Parathyroid adenoma (tissue), 2 donors: Measurements from ENCODE around the gene PIP4K2A.

ENCODE experiments used
- H2AFZ ChIP-seq: fragments of 300-600 bp; sonication (generic); one replicate; pipeline ENCODE4 v1.7.0; 2017; ENCODE audit warnings: antibody characterized with exemption, mild to moderate bottlenecking
- H3K27ac ChIP-seq: fragments of 300-600 bp; sonication (generic); one replicate; pipeline ENCODE4 v1.7.0; 2017
- H3K27me3 ChIP-seq: fragments of 300-600 bp; sonication (generic); one replicate; pipeline ENCODE4 v1.7.0; 2017; ENCODE audit warnings: low read length; ENCODE audit not compliant: control insufficient read depth, insufficient read depth
- H3K36me3 ChIP-seq: fragments of 300-600 bp; sonication (generic); one replicate; pipeline ENCODE4 v1.7.0; 2017; ENCODE audit warnings: low read length; ENCODE audit not compliant: control insufficient read depth, insufficient read depth
- H3K4me1 ChIP-seq: fragments of 300-600 bp; sonication (generic); one replicate; pipeline ENCODE4 v1.7.0; 2017; ENCODE audit warnings: control low read depth
- H3K4me2 ChIP-seq: fragments of 300-600 bp; sonication (generic); one replicate; pipeline ENCODE4 v1.7.0; 2017; ENCODE audit warnings: low read length
- H3K4me3 ChIP-seq: fragments of 300-600 bp; sonication (generic); one replicate; pipeline ENCODE4 v1.7.0; 2017; ENCODE audit warnings: low read depth, low read length
- H3K79me2 ChIP-seq: fragments of 300-600 bp; sonication (generic); one replicate; pipeline ENCODE4 v1.7.0; 2017; ENCODE audit warnings: control low read depth
- H3K9ac ChIP-seq: fragments of 300-600 bp; sonication (generic); one replicate; pipeline ENCODE4 v1.7.0; 2017; ENCODE audit warnings: mild to moderate bottlenecking
- H3K9me3 ChIP-seq: fragments of 300-600 bp; sonication (generic); one replicate; pipeline ENCODE4 v1.7.0; 2017; ENCODE audit warnings: low read length; ENCODE audit not compliant: control insufficient read depth
- CTCF ChIP-seq: fragments of 300-600 bp; sonication (generic); IDR thresholded peaks from one replicate; pipeline ENCODE4 v1.7.0; 2017; ENCODE audit warnings: antibody characterized with exemption, mild to moderate bottlenecking
- donor health status: primary hyperparathyroidism.

Gene PIP4K2A

GRCh38 chr10:22714479-22715289 is at the start of gene PIP4K2A:
Gene PIP4K2A (minus strand): TSS chr10:22714578. CDS start chr10:22714326, 252 bp downstream.
- peak within 1 kb of the TSS; percentile 66 for H3K4me3 ChIP-seq
- TF ChIP-seq CTCF, result no peak

GRCh38 chr10:22761569-22762220 is 47.3 kb upstream of the PIP4K2A start:
- no peak overlapping the region for H3K4me2 ChIP-seq
- no peak overlapping the region for H3K27ac ChIP-seq
- no peak overlapping the region for H3K4me3 ChIP-seq
- H3K79me2 ChIP-seq, result no peaks in the 10 kb centered on the region
- no peaks in the 10 kb centered on the region for H3K36me3 ChIP-seq
- H3K9me3 ChIP-seq, result no peaks in the 10 kb centered on the region
- H3K27me3 ChIP-seq, result no peaks in the 10 kb centered on the region
- H3K4me1 ChIP-seq, result no peaks in the 10 kb centered on the region
- no peak for TF ChIP-seq CTCF
- no peak overlapping the region for H3K9ac ChIP-seq
- H2AFZ ChIP-seq, result no peak overlapping the region

More at GRCh38 chr10:22714479-22715289, at the start of gene PIP4K2A:
- Histone ChIP-seq H3K36me3 (no peaks in the 10 kb centered on the region), H3K4me1 (no peaks in the 10 kb centered on the region), H2AFZ (peak within 1 kb of the TSS; percentile 88), H3K79me2 (no peaks in the 10 kb centered on the region), H3K4me2 (peak within 1 kb of the TSS; percentile 86), H3K27ac (peak within 1 kb of the TSS; percentile 26), H3K9me3 (no peaks in the 10 kb centered on the region), H3K27me3 (no peaks in the 10 kb centered on the region), H3K9ac (no peak within 1 kb of the TSS)

- Histone ChIP-seq H2AFZ (no peak overlapping the region), H3K4me2 (no peak overlapping the region), H3K27ac (no peak overlapping the region), H3K27me3 (no peaks in the 10 kb centered on the region), H3K36me3 (no peaks in the 10 kb centered on the region), H3K9ac (no peak overlapping the region), H3K4me1 (no peaks in the 10 kb centered on the region), H3K9me3 (no peaks in the 10 kb centered on the region), H3K4me3 (no peak overlapping the region), H3K79me2 (no peaks in the 10 kb centered on the region)
- TF ChIP-seq CTCF, result no peak
Observed at GRCh38 chr10:22760025-22760424, 45.6 kb upstream of the PIP4K2A start.

- Histone ChIP-seq H3K79me2 (no peaks in the 10 kb centered on the region), H3K4me1 (no peaks in the 10 kb centered on the region), H3K4me3 (no peak overlapping the region), H2AFZ (no peak overlapping the region), H3K4me2 (no peak overlapping the region), H3K9me3 (no peaks in the 10 kb centered on the region), H3K36me3 (no peaks in the 10 kb centered on the region), H3K27me3 (no peaks in the 10 kb centered on the region), H3K27ac (no peak overlapping the region), H3K9ac (no peak overlapping the region)
- no peak for TF ChIP-seq CTCF
Observed at GRCh38 chr10:22758867-22759266, 44.5 kb upstream of the PIP4K2A start.
